Fibroblast of skin of back (primary cell): ENCODE results near the gene BTD. TPM values are rescaled to one million over a fixed set of nuclear protein-coding genes. Genes with fewer than 3 reads are reported as not detected.
"Not testable (repeated sequence)": the region's sequence is repeated elsewhere in the genome, so short reads cannot be mapped to it uniquely, and the experiment has no call there.

ENCODE experiments used
- DNase-seq: peaks from one replicate; pipeline ENCODE4 v3.0.0-alpha.2; 2013
- polyA plus RNA-seq, 2 experiments: library from polyadenylated mRNA; unstranded; fragments of 120-200 nt; gene quantifications; one replicate each; pipeline ENCODE4 v1.2.1, GENCODE V29; 2013; ENCODE audit not compliant: insufficient read length in 2 of 2

BTD gene
- polyA plus RNA-seq (2013, experiment 1 of 2; ENCODE audit: insufficient read length), result 12.6 TPM
- polyA plus RNA-seq (2013, experiment 2 of 2; ENCODE audit: insufficient read length), result 10.1 TPM

- peak; percentile 100 for DNase-seq
These were observed at the start of gene BTD, which contains the start of gene HACL1 for GRCh38 chr3:15601399-15602145. TSS of gene BTD (plus strand) at chr3:15601745. CDS start at chr3:15635440, 33,695 bp downstream. TSS of gene HACL1 (minus strand) at chr3:15601569. CDS start at chr3:15601463, 106 bp downstream.

- DNase-seq, result no peak
These were observed 49.6 kb upstream of the BTD start for GRCh38 chr3:15551902-15552301.

- no peak for DNase-seq
These were observed 47.8 kb upstream of the BTD start for GRCh38 chr3:15553749-15554148.

- DNase-seq, result no peak
These were observed 45.0 kb upstream of the BTD start for GRCh38 chr3:15556512-15556911.

GRCh38 chr3:15557511-15557946 lies 44.0 kb upstream of the BTD start:
- peak; percentile 61 for DNase-seq

GRCh38 chr3:15558581-15558980 lies 43.0 kb upstream of the BTD start:
- DNase-seq, result no peak

GRCh38 chr3:15562560-15562959 lies 39.0 kb upstream of the BTD start:
- DNase-seq, result no peak

- DNase-seq, result no peak
These were observed 38.4 kb upstream of the BTD start for GRCh38 chr3:15563190-15563589.

GRCh38 chr3:15572138-15572537 lies 29.4 kb upstream of the BTD start:
- no peak for DNase-seq

GRCh38 chr3:15575446-15575845 lies 26.1 kb upstream of the BTD start:
- no peak for DNase-seq

- DNase-seq, result no peak
These were observed 25.1 kb upstream of the BTD start for GRCh38 chr3:15576475-15576874.

GRCh38 chr3:15578289-15578867 lies 23.2 kb upstream of the BTD start:
- DNase-seq, result no peak

GRCh38 chr3:15579051-15579450 lies 22.5 kb upstream of the BTD start:
- no peak for DNase-seq

- DNase-seq, result no peak
These were observed 19.8 kb upstream of the BTD start for GRCh38 chr3:15581471-15582394.

- DNase-seq, result no peak
These were observed 16.3 kb upstream of the BTD start for GRCh38 chr3:15585111-15585845.

- no peak for DNase-seq
These were observed 10.3 kb upstream of the BTD start for GRCh38 chr3:15591242-15591641.

- no peak for DNase-seq
These were observed 9.6 kb upstream of the BTD start for GRCh38 chr3:15591928-15592327.

GRCh38 chr3:15592968-15593367 lies 8.6 kb upstream of the BTD start:
- DNase-seq, result no peak

GRCh38 chr3:15595955-15596354 lies 5.6 kb upstream of the BTD start:
- DNase-seq, result no peak

- no peak for DNase-seq
These were observed 523 bp upstream of the BTD start for GRCh38 chr3:15601046-15601398.

GRCh38 chr3:15602146-15602536 lies 596 bp downstream of the BTD start:
- DNase-seq, result no peak

- not testable (repeated sequence) for DNase-seq
These were observed 1.3 kb downstream of the BTD start for GRCh38 chr3:15602816-15603215.
